K562 (cell line): ENCODE measurements around the gene IFFO2. TPM values are rescaled to one million over a fixed set of nuclear protein-coding genes. Genes with fewer than 3 reads are reported as not detected.
A peak's percentile ranks its signal among the peaks of the same experiment; 100 is the strongest.

ENCODE experiments used
- BMI1 ChIP-seq: fragments of 150-350 bp; IDR thresholded peaks from 2 replicates; pipeline ENCODE4 v1.6.1; 2014; ENCODE audit warnings: low read length
- CBX5 ChIP-seq: IDR thresholded peaks from 2 replicates; pipeline ENCODE4 v1.6.1; 2014; ENCODE audit warnings: low read depth, borderline replicate concordance
- CC2D1A ChIP-seq: fragments of 450-650 bp; IDR thresholded peaks from 2 replicates; pipeline ENCODE4 v1.6.1; 2017; ENCODE audit warnings: mild to moderate bottlenecking
- DACH1 ChIP-seq: fragments of 450-650 bp; IDR thresholded peaks from 2 replicates; pipeline ENCODE4 v1.6.1; 2018; ENCODE audit not compliant: partially characterized antibody
- ELF1 ChIP-seq: fragments of 200-800 bp; sonication (Bioruptor generic); IDR thresholded peaks from 2 replicates; pipeline ENCODE4 v1.6.1; 2016; ENCODE audit warnings: missing genetic modification characterization, missing compliant biosample characterization
- FIP1L1 ChIP-seq: fragments of 200-400 bp; formaldehyde crosslinking; IDR thresholded peaks from 2 replicates; pipeline ENCODE4 v1.6.1; 2018; ENCODE audit warnings: mild to moderate bottlenecking, low read depth, low read length; ENCODE audit not compliant: poor library complexity, severe bottlenecking
- HDGF ChIP-seq: fragments of 450-650 bp; IDR thresholded peaks from 2 replicates; pipeline ENCODE4 v1.6.1; 2016
- HLTF ChIP-seq: fragments of 450-650 bp; IDR thresholded peaks from 2 replicates; pipeline ENCODE4 v1.6.1; 2016
- MCM5 ChIP-seq: fragments of 450-650 bp; IDR thresholded peaks from 2 replicates; pipeline ENCODE4 v1.6.1; 2016; ENCODE audit warnings: low read depth
- MYC ChIP-seq, 2 experiments: fragments of 250-450 bp in 1 of 2; sonication (Bioruptor Pico) in 1 of 2; IDR thresholded peaks; 2 replicates each; pipeline versions ENCODE4 v1.5.1 to v1.6.1; 2012 to 2021; ENCODE audit warnings: low read depth in 2 of 2, borderline replicate concordance in 1 of 2, improper control_type of control experiment in 1 of 2, low read length in 1 of 2, mild to moderate bottlenecking in 1 of 2, moderate library complexity in 1 of 2
- MYNN ChIP-seq, 2 experiments: sonication (generic); formaldehyde crosslinking in 1 of 2; IDR thresholded peaks; 2 replicates each; pipeline versions ENCODE4 v1.5.0 to v1.6.1; 2016 to 2020; ENCODE audit warnings: antibody characterized with exemption in 1 of 2, missing genetic modification reagents in 1 of 2
- PTRF ChIP-seq: fragments of 450-650 bp; IDR thresholded peaks from 2 replicates; pipeline ENCODE4 v1.6.1; 2016; ENCODE audit warnings: mild to moderate bottlenecking, missing genetic modification characterization, missing compliant biosample characterization
- THRAP3 ChIP-seq: fragments of 450-650 bp; IDR thresholded peaks from 2 replicates; pipeline ENCODE4 v1.6.1; 2016; ENCODE audit warnings: mild to moderate bottlenecking, inconsistent platforms, borderline replicate concordance
- ZNF224 ChIP-seq: sonication (generic); formaldehyde crosslinking; IDR thresholded peaks from 2 replicates; pipeline ENCODE4 v1.8.0; 2022; ENCODE audit warnings: mild to moderate bottlenecking, missing genetic modification reagents
- ZNF3 ChIP-seq: fragments of 250-450 bp; sonication (Bioruptor Pico); IDR thresholded peaks from 2 replicates; pipeline ENCODE4 v1.5.0; 2021; ENCODE audit warnings: mild to moderate bottlenecking, moderate library complexity
- ZNF395 ChIP-seq: fragments of 200-800 bp; sonication (Bioruptor generic); IDR thresholded peaks from 2 replicates; pipeline ENCODE4 v1.6.1; 2017; ENCODE audit warnings: missing genetic modification characterization, missing compliant biosample characterization
- ZNF695 ChIP-seq: fragments of 450-650 bp; formaldehyde crosslinking; IDR thresholded peaks from 2 replicates; pipeline ENCODE4 v1.4.0; 2020; ENCODE audit warnings: mild to moderate bottlenecking, moderate library complexity
- ZNF766 ChIP-seq: fragments of 200-800 bp; sonication (Bioruptor generic); conservative IDR thresholded peaks from 2 replicates; pipeline ENCODE4 v1.6.1; 2016; ENCODE audit warnings: missing genetic modification characterization, missing compliant biosample characterization
- polyA plus RNA-seq, 8 experiments: library from polyadenylated mRNA; depleted of rRNA in 4 of 8; stranded (reverse) in 5 of 8; unstranded in 3 of 8; fragments of >200 nt; fragmentation: Nextera tagmentation in 2 of 8; fragmentation: Illumina TruSeq in 1 of 8; extraction: Ambion mirVana in 2 of 8; extraction: Trizol in 1 of 8; gene quantifications; 2 replicates each; pipeline versions ENCODE4 v1.2.1 to v1.2.3, GENCODE V29; 2011 to 2014; ENCODE audit warnings: inconsistent platforms in 1 of 8, missing spikeins in 1 of 8
- total RNA-seq, 7 experiments: library from RNA; depleted of rRNA in 6 of 7; stranded (reverse); fragments of >200 nt in 6 of 7; fragmentation: Illumina TruSeq in 2 of 7; extraction: Trizol in 2 of 7; gene quantifications; 2 replicates each; pipeline versions ENCODE4 v1.2.1 to v1.2.3, GENCODE V29; 2011 to 2021; ENCODE audit warnings: low replicate concordance in 1 of 7
- TF ChIP-seq, protein P1 (sequence below): sonication (generic); formaldehyde crosslinking; IDR thresholded peaks from 2 replicates; pipeline ENCODE4 v1.8.1; 2023; ENCODE audit warnings: mild to moderate bottlenecking, missing genetic modification reagents
- TF ChIP-seq, protein P2 (sequence below): fragments of 250-450 bp; sonication (Bioruptor Pico); IDR thresholded peaks from 2 replicates; pipeline ENCODE4 v1.5.0; 2021; ENCODE audit warnings: mild to moderate bottlenecking, moderate library complexity

IFFO2 gene
- total and polyA plus RNA-seq, 9 of the 15 experiments (the other 6 are each of a cell fraction or from before 2014, with no cell fraction given): 0.15 to 1.0 (median 0.44) TPM; not detected in 2

DNA sequence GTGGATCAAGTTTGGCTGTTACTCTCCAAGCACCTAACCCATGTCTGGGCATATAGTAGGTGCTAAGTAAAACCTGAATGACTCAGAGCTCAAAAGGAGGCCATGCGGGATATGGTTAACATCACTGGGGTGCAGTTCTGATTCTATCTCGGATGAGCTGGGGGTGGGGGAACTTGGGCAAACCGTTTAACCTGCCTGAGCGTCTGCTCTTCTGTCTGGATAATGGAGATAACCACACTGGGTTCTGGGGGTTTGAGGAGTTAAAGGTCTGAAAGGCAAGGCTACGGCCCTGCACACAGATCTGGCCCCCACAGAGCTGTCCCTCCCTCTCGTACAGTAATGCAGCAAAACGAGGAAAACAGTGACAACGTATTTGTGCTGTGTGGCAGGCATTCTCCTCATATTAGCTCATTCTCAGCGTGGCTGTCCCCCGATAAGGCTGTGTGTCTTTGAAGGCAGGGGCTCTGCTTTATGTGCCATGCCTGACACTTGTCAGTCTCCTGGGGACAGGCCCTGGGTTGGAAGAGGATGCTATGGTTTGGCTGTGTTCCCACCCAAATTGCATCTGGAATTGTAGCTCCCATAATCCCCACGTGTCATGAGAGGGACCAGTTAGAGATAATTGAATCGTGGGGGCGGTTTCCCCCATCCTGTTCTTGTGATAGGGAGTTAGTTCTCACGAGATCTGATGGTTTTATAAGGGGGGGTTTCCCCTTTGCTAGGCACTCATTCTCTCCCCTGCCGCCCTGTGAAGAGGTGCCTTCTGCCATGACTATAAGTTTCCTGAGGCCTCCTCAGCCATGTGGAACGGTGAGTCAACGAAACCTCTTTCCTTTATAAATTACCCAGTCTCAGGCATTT is 47.3 kb downstream of the IFFO2 start (continued):
- TF ChIP-seq CBX5 (peak; percentile 62; the same call in 1 of the 2 replicates), MYNN (IDR thresholded peaks at IDR 0.05) (peak; percentile 50; the same call in 1 of the 2 replicates), MYNN (CRISPR knock-in tag; IDR thresholded peaks at IDR 0.05) (no peak), ZNF766 (CRISPR knock-in tag) (peak; percentile 67; the same call in 1 of the 2 replicates), ZNF695 (CRISPR knock-in tag) (no peak), PTRF (tag) (no peak), DACH1 (peak; percentile 25), ELF1 (no peak), HLTF (0 out of 2 replicates have a peak, but pooled peaks have one; percentile 44), MCM5 (no peak), FIP1L1 (no peak), ZNF224 (CRISPR knock-in tag) (no peak), ZNF3 (CRISPR knock-in tag) (no peak), BMI1 (no peak), CC2D1A (peak; percentile 64; the same call in 1 of the 2 replicates), HDGF (0 out of 2 replicates have a peak, but pooled peaks have one; percentile 53), ZNF395 (peak; percentile 75), THRAP3 (no peak), MYC (IDR thresholded peaks at IDR 0.05; ENCODE audit: low read depth, low read length) (peak; percentile 59; the same call in 1 of the 2 replicates), MYC (CRISPR knock-in tag; IDR thresholded peaks at IDR 0.05; ENCODE audit: borderline replicate concordance, low read depth) (no peak)
- TF ChIP-seq, protein P1, sequence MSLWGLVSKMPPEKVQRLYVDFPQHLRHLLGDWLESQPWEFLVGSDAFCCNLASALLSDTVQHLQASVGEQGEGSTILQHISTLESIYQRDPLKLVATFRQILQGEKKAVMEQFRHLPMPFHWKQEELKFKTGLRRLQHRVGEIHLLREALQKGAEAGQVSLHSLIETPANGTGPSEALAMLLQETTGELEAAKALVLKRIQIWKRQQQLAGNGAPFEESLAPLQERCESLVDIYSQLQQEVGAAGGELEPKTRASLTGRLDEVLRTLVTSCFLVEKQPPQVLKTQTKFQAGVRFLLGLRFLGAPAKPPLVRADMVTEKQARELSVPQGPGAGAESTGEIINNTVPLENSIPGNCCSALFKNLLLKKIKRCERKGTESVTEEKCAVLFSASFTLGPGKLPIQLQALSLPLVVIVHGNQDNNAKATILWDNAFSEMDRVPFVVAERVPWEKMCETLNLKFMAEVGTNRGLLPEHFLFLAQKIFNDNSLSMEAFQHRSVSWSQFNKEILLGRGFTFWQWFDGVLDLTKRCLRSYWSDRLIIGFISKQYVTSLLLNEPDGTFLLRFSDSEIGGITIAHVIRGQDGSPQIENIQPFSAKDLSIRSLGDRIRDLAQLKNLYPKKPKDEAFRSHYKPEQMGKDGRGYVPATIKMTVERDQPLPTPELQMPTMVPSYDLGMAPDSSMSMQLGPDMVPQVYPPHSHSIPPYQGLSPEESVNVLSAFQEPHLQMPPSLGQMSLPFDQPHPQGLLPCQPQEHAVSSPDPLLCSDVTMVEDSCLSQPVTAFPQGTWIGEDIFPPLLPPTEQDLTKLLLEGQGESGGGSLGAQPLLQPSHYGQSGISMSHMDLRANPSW (CRISPR knock-in tag): no peak
- TF ChIP-seq, protein P2, sequence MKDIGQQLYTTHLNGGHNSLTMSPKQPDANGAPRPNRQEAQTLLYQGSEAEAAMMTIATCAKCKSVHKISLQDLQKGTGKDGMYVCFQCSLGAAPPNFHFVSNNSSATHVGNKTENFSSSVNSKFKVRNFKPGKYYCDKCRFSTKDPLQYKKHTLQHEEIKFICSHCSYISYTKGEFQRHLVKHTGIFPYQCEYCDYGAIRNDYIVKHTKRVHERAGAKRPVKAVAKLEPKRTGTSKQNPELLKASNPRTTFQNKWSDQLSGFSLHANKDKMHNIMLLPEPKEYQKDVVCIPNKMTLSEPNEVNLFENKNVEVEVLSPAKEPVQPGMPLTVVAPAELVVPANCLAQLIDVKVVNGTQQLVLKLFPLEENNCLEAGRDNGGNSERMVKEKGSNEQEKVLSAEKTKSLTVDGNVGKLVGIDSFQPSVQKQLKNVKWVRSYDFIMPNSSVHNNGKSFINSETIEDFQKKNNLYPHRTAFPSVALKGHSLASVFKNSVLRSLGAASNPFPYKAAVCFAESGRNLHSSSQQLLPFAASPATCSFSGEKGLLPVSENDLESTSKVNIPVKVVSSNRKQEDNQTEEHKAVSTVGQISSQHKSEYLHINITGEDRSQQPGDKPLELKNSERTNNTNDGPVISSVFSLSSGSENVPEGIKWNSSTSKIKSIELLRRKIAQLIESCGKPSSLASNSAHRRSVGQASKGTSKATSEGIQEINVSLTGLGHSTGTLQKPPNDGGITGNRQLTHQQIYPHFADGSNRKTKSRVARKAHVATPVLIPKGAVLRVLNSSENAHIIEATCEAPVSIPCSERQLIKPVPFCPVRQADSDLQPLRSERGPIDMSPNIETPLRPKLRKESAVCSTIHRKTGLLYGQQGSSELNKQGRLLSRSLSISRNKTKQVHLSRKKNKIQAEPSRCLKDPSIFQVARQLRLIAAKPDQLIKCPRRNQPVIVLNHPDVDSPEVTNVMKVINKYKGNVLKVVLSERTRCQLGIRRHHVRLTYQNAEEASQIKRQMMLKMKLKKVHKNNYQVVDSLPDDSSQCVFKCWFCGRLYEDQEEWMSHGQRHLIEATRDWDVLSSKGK (CRISPR knock-in tag): no peak
